Measurements from ENCODE around the gene SDR39U1.

Gene SDR39U1

DNA sequence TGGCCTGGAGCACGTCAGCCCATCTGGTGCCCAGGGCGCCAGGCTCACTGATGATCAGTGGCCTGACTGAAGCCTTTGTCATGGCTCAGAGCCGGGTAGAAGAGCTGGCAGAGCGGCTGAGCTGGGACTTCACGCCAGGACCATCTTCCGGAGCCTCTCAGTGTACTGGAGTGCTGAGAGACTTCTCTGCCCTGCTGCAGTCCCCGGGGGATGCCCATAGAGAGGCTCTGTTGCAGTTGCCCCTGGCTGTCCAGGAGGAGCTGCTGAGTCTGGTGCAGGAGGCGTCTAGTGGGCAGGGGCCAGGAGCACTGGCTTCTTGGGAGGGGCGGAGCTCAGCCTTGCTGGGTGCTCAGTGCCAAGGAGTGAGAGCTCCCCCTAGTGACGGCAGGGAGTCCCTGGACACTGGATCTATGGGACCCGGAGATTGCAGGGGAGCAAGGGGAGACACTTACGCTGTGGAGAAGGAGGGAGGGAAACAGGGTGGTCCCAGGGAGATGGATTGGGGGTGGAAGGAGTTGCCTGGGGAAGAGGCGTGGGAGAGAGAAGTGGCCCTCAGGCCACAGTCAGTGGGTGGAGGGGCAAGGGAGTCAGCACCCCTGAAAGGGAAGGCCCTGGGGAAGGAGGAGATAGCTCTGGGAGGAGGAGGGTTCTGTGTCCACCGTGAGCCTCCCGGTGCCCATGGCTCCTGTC lies 10.9 kb downstream of the SDR39U1 start:
- H3K4me3 ChIP-seq (replicated peaks; ENCODE audit: low read depth, low read length): peak overlapping the region; percentile 91
- TF ChIP-seq, protein P1, sequence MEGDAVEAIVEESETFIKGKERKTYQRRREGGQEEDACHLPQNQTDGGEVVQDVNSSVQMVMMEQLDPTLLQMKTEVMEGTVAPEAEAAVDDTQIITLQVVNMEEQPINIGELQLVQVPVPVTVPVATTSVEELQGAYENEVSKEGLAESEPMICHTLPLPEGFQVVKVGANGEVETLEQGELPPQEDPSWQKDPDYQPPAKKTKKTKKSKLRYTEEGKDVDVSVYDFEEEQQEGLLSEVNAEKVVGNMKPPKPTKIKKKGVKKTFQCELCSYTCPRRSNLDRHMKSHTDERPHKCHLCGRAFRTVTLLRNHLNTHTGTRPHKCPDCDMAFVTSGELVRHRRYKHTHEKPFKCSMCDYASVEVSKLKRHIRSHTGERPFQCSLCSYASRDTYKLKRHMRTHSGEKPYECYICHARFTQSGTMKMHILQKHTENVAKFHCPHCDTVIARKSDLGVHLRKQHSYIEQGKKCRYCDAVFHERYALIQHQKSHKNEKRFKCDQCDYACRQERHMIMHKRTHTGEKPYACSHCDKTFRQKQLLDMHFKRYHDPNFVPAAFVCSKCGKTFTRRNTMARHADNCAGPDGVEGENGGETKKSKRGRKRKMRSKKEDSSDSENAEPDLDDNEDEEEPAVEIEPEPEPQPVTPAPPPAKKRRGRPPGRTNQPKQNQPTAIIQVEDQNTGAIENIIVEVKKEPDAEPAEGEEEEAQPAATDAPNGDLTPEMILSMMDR (IDR thresholded peaks at IDR 0.05; ENCODE audit: low read length, missing control alignments): peak; percentile 99
- DNase-seq (ENCODE audit: low read depth): peak; percentile 96

DNA sequence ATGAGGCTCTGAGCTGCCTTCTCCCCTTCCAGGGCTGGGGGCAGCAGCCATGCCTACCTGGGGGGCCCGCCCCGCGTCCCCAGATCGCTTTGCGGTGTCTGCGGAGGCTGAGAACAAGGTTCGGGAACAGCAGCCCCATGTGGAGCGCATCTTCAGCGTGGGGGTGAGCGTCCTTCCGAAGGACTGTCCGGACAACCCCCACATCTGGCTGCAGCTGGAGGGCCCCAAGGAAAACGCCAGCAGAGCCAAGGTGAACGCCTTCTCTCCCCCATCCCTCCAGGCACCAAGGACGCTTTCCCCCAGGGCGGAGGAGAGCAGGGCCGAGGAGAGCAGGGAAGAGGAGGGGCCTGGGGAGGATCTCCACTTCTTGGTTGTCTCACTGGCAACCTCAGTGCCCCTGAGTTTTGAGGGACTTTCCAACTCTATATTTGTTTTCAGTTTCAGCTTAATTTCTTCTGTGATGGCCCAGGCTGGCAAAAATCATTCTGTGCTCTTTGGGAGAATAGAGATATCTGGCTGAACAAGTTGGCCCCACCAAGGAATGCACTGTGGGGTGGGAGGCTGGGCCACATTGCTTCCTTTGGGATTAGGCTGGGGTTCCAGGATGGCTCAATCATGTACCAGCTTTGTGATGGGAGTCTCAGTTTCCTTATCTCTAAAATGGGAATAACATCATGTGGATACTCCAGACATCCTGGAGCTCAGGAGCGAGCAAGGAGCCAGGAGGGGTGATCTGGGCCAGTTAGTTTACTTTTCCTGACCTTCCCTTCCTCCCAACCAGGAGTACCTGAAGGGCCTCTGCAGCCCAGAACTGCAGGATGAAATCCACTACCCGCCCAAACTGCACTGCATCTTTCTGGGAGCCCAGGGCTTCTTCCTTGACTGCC lies 11.7 kb downstream of the SDR39U1 start:
- DNase-seq (ENCODE audit: low read depth): peak; percentile 46
- TF ChIP-seq, protein P1 (IDR thresholded peaks at IDR 0.05; ENCODE audit: low read length, missing control alignments): no peak
- peak overlapping the region; percentile 91 for H3K4me3 ChIP-seq (replicated peaks; ENCODE audit: low read depth, low read length)

DNA sequence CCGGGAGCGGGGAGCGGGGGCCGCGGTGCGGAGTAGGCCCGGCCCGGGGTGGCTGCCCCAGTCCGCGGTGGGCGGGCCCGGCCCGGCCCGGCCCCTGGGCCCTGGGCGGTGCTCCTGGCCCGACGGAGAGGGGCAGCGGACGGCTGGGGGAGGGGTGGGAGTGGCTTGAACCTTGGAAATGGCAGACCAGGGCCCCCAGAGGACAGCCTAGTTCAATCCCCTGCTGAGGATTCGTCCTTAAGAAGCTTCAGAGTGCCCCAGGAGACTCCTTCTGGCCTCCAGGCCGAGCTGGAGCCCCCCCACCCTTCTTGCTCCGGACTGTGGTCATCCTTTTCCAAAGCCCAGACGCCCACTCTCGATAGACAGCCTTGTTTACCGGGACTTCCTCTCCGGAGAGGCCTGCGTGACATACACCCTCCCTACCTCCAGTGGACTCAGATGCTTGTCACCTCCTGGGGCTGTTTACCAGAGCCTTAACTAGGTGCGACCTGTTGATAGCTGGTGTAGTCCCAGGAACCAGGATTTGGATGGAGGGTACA lies 12.4 kb downstream of the SDR39U1 start:
- peak; percentile 84 for DNase-seq (ENCODE audit: low read depth)
- peak overlapping the region; percentile 91 for H3K4me3 ChIP-seq (replicated peaks; ENCODE audit: low read depth, low read length)
- TF ChIP-seq, protein P1 (IDR thresholded peaks at IDR 0.05; ENCODE audit: low read length, missing control alignments): no peak

DNA sequence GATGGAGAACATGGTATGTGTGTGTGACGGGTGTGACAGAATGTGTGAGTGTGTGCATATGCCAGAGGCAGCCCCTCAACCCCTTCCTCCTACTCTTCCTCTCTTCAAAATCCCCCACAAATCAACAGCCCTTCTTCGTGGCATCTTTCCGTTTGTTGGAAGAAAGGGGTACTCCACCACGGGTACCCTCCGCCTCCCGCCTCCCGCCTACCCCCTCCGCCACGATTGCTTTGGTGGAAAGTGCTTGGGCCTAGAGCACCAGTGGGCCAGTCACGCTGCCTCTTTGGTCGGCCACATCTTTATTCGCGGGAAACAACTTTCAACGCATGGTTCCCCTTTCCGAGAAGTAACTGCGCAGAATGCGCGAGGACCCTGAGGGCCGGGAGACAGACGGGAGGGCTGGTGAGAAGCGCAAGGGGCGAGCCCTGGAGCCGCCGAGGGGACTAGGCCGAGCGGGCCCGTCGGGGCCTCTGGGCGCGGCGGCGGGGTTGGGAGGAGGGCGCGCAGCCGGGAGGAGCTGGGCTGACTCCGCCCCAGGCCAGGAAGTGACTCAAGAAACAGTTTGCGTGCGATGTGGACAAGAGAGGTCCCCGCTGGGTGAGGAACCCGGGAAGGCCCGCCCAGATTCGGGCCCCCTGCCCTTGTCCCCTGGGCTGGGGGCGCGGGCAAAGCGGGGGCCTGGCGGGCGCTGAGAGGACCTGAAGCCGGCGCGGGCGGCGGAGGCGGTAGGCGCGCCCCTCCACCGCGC lies 13.0 kb downstream of the SDR39U1 start, which contains the start of the genes CBLN3 and KHNYN:
Gene CBLN3, minus strand, starts transcription at position 274 of the 748 bp plus-strand sequence. CDS start 614 bp downstream, outside the sequence.
Gene KHNYN, plus strand, starts transcription at position 560 of the 748 bp plus-strand sequence. CDS start 777 bp downstream, outside the sequence.
- DNase-seq (ENCODE audit: low read depth): peak; percentile 93
- peak within 1 kb of the TSS; percentile 91 for H3K4me3 ChIP-seq (replicated peaks; ENCODE audit: low read depth, low read length)
- TF ChIP-seq, protein P1 (IDR thresholded peaks at IDR 0.05; ENCODE audit: low read length, missing control alignments): no peak

DNA sequence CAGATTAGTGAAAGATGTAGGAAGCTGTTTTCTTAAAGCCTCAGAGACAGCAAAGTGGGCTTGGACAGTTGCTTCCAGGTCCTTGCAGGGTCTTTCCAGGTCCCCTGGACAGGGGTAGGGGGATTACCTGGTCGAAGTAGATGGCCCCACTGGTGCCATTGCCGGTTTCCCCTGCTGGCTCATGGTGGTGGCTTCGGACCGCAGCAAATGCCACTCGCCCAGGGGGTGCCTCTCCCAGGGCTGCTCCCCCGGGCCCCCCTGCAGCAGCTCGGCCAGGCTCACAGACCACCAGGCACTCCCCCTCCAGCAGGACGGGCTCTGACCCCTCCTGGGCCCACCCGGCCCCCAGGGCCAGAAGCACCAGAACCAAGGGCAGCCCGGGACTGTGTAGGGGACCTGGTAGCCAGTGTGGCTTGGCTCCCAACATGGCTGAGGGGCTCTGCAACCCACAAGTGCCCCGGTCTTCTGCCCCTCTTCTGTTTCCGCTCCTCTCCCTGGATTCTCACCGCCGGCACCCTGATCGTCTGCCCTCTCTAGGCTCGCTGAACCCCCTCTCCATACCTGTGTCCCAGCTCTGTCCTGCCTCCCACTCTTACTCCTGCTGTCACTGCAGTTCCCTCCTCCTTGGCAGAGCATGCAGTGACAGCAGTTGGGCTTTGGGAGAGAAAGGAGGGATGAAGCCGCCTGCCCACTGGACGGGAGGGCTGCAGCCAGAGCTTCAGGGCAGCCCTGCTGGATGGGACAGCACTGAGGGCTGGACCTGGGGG lies 13.8 kb downstream of the SDR39U1 start:
- TF ChIP-seq, protein P1 (IDR thresholded peaks at IDR 0.05; ENCODE audit: low read length, missing control alignments): no peak
- no peak overlapping the region for H3K4me3 ChIP-seq (replicated peaks; ENCODE audit: low read depth, low read length)
- no peak for DNase-seq (ENCODE audit: low read depth)

Data from fibroblast of pulmonary artery (primary cell).